Common myeloid progenitor, CD34-positive (primary cell): ENCODE measurements around the gene GPR87.

Source experiments
- CTCF ChIA-PET: fragments of 350-600 bp; sonication (Branson Sonifier 250); formaldehyde crosslinking; loops from one replicate; lab custom pipeline; 2021; ENCODE audit warnings: antibody characterized with exemption; lab: Charles Lee
- POLR2A ChIA-PET: fragments of 350-600 bp; sonication (Branson Sonifier 250); formaldehyde crosslinking; loops from one replicate; lab custom pipeline; 2021; ENCODE audit warnings: antibody characterized with exemption; lab: Charles Lee
- DNase-seq, 3 donors: peaks; one replicate each; pipeline versions ENCODE4 v3.0.0 to v3.0.0-alpha.2; 2013
- H3K27ac ChIP-seq, 2 experiments: 1 replicate in 1 of 2; 2 replicates in 1 of 2; pipeline ENCODE4 v1.7.0; 2013; ENCODE audit warnings: inconsistent platforms in 2 of 2, low read length in 2 of 2, mild to moderate bottlenecking in 2 of 2, low read depth in 1 of 2, moderate library complexity in 1 of 2; ENCODE audit not compliant: severe bottlenecking in 2 of 2, insufficient read depth in 1 of 2, poor library complexity in 1 of 2
- H3K27me3 ChIP-seq, 5 experiments: replicated peaks in 2 of 5; 1 replicate in 3 of 5; 2 replicates in 2 of 5; pipeline versions ENCODE4 v1.6.1 to v1.7.0; 2013; ENCODE audit warnings: low read length in 4 of 5, mild to moderate bottlenecking in 2 of 5, moderate library complexity in 2 of 5, inconsistent platforms in 1 of 5; ENCODE audit not compliant: insufficient read depth in 5 of 5, control insufficient read depth in 4 of 5
- H3K36me3 ChIP-seq, 4 experiments: 1 replicate in 2 of 4; 2 replicates in 2 of 4; pipeline versions ENCODE4 v1.6.1 to v1.7.0; 2013; ENCODE audit warnings: low read length in 3 of 4, control low read depth in 1 of 4, mild to moderate bottlenecking in 1 of 4; ENCODE audit not compliant: control insufficient read depth in 4 of 4, insufficient read depth in 4 of 4
- H3K4me1 ChIP-seq, 4 experiments: 1 replicate in 3 of 4; 2 replicates in 1 of 4; pipeline versions ENCODE4 v1.6.1 to v1.7.1; 2013; ENCODE audit warnings: low read length in 3 of 4, mild to moderate bottlenecking in 3 of 4, control low read depth in 1 of 4, inconsistent platforms in 1 of 4, moderate library complexity in 1 of 4; ENCODE audit not compliant: control insufficient read depth in 4 of 4, insufficient read depth in 4 of 4; ENCODE audit errors: control extremely low read depth in 1 of 4
- H3K4me3 ChIP-seq, 7 experiments: 1 replicate in 4 of 7; 2 replicates in 3 of 7; pipeline versions ENCODE4 v1.5.1 to v1.7.0; 2013; ENCODE audit warnings: mild to moderate bottlenecking in 7 of 7, low read length in 6 of 7, moderate library complexity in 6 of 7, inconsistent platforms in 2 of 7, low read depth in 2 of 7, control low read depth in 1 of 7; ENCODE audit not compliant: insufficient read depth in 4 of 7, control insufficient read depth in 1 of 7; ENCODE audit errors: extremely low read depth in 1 of 7
- H3K9me3 ChIP-seq, 5 experiments: 1 replicate in 4 of 5; 2 replicates in 1 of 5; pipeline versions ENCODE4 v1.6.1 to v1.7.1; 2013; ENCODE audit warnings: low read length in 4 of 5, mild to moderate bottlenecking in 2 of 5, inconsistent platforms in 1 of 5, low read depth in 1 of 5, moderate library complexity in 1 of 5; ENCODE audit not compliant: control insufficient read depth in 4 of 5, insufficient read depth in 2 of 5; ENCODE audit errors: control extremely low read depth in 1 of 5
- WGBS: methylation state at CpG from one replicate; pipeline ENCODE4 v1.1.5; 2013; ENCODE audit not compliant: insufficient coverage; 5-methylcytosine and 5-hydroxymethylcytosine counted together

Gene GPR87

DNA sequence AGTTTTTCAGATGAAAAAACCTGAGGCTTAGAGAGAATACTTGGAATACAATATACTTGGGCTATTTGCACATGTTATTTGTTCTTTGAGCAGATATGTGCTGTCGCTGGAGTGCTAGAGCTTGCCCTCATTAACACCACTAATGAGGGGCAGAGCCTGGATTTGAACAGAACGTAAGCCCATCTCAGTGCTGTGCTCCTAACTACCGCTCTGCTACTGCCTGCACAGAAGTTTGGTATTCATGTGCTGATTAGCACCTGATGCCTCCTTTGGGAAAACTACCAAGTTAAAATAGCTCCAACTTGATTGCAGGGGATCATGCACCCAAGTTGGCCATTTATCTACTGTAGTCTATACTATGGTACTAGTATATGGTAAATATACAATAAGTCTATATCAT lies 3.6 kb downstream of the GPR87 start:
- WGBS = 100% methylated on average over 3 of the region's 3 CpGs
- no peaks in the 10 kb centered on the region for H3K4me1 ChIP-seq
- no peak for DNase-seq
- H3K9me3 ChIP-seq = no peaks in the 10 kb centered on the region
- H3K27ac ChIP-seq = no peak overlapping the region
- H3K27me3 ChIP-seq = no peaks in the 10 kb centered on the region
- H3K36me3 ChIP-seq = peaks cover 0 to 11% (median 4%) of the 10 kb centered on the region in 4 experiments
- no peak overlapping the region for H3K4me3 ChIP-seq
- ChIA-PET CTCF (interaction anchor here (0.8 to 1.7 kb wide), 4 partner anchors 8 to 85 kb away, joined by 3 to 6 read pairs (median 4); no protein-coding TSS in a partner anchor), POLR2A (no interaction called here)

- 100% methylated on average over 2 of the region's 2 CpGs for WGBS
- peaks cover 0 to 3% (median 0%) of the 10 kb centered on the region in 4 experiments for H3K4me1 ChIP-seq
- no peaks in the 10 kb centered on the region for H3K27me3 ChIP-seq
- no peak overlapping the region for H3K27ac ChIP-seq
- CTCF ChIA-PET = interaction anchor here (2.3 kb wide), 1 partner anchor 16 kb away, joined by 6 read pairs; no protein-coding TSS in a partner anchor
- POLR2A ChIA-PET = no interaction called here
- H3K36me3 ChIP-seq = peaks cover 0 to 9% (median 4%) of the 10 kb centered on the region in 4 experiments
- no peak overlapping the region for H3K4me3 ChIP-seq
- no peaks in the 10 kb centered on the region for H3K9me3 ChIP-seq
- DNase-seq = no peak
Observed at GRCh38 chr3:151309566-151309965, 7.1 kb downstream of the GPR87 start.

- CTCF ChIA-PET = interaction anchor here (0.9 to 1.7 kb wide), 3 partner anchors 9 to 121 kb away, joined by 3 to 6 read pairs (median 4); no protein-coding TSS in a partner anchor
- Histone ChIP-seq H3K27ac (no peak overlapping the region), H3K9me3 (no peaks in the 10 kb centered on the region), H3K4me1 (peaks cover 0 to 3% (median 0%) of the 10 kb centered on the region in 4 experiments), H3K27me3 (no peaks in the 10 kb centered on the region), H3K4me3 (no peak overlapping the region), H3K36me3 (peaks cover 0 to 15% (median 6%) of the 10 kb centered on the region in 4 experiments)
- no peak for DNase-seq
- POLR2A ChIA-PET = no interaction called here
- WGBS = no CpG with 5 or more reads among the region's 1 CpG
Observed at GRCh38 chr3:151307583-151308488, 8.8 kb downstream of the GPR87 start.

- no peaks in the 10 kb centered on the region for H3K9me3 ChIP-seq
- POLR2A ChIA-PET = no interaction called here
- CTCF ChIA-PET = interaction anchor here (0.9 to 1.7 kb wide), 4 partner anchors 8 to 120 kb away, joined by 3 to 6 read pairs (median 5); no protein-coding TSS in a partner anchor
Observed at GRCh38 chr3:151307131-151307530, 9.5 kb downstream of the GPR87 start.

DNA sequence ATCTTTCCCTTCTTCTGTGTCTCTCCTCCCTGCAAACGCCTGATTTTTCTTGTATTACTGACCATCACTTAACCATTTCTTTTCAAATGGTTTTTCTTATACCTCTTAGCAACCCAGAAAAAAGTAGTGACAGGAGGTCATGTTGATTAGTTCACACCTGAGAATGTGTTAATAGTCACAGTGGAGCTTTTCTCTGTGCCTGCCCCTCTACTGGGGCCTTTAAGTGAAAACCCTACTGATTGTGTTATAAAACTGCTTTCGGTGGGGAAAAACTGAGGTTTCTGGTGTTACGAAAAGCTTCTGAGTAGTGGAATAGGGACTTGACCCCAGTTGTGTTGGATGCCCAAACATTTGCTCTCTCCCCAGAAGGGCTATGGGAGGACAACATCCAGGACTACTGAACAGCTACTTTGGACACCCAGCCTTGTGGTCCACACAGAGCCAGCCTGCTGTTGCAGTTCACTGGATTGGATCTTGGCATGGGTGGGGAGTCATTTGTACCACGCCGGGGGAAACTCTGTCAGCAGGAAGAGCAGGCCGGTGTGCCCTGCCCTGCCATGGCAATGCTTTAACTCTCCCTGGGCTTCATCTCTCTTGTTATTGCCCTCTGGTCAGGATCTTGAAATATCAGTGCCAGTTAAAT lies 10.3 kb downstream of the GPR87 start:
- peaks cover 0 to 3% (median 0%) of the 10 kb centered on the region in 4 experiments for H3K4me1 ChIP-seq
- H3K9me3 ChIP-seq = no peaks in the 10 kb centered on the region
- no peak overlapping the region for H3K4me3 ChIP-seq
- H3K27me3 ChIP-seq = no peaks in the 10 kb centered on the region
- ChIA-PET CTCF (interaction anchor here (1.7 kb wide), 1 partner anchor 20 kb away, joined by 6 read pairs; no protein-coding TSS in a partner anchor), POLR2A (no interaction called here)
- no peak overlapping the region for H3K27ac ChIP-seq
- WGBS = 96% methylated on average over 5 of the region's 6 CpGs
- H3K36me3 ChIP-seq = peaks cover 0 to 10% (median 4%) of the 10 kb centered on the region in 4 experiments
- no peak for DNase-seq

More at GRCh38 chr3:151307131-151307530, 9.5 kb downstream of the GPR87 start:
- H3K36me3 ChIP-seq = peaks cover 0 to 13% (median 5%) of the 10 kb centered on the region in 4 experiments
- no peak overlapping the region for H3K27ac ChIP-seq
- H3K27me3 ChIP-seq = no peaks in the 10 kb centered on the region
- peaks cover 0 to 3% (median 0%) of the 10 kb centered on the region in 4 experiments for H3K4me1 ChIP-seq
- no peak overlapping the region for H3K4me3 ChIP-seq
- DNase-seq = no peak

DNA sequence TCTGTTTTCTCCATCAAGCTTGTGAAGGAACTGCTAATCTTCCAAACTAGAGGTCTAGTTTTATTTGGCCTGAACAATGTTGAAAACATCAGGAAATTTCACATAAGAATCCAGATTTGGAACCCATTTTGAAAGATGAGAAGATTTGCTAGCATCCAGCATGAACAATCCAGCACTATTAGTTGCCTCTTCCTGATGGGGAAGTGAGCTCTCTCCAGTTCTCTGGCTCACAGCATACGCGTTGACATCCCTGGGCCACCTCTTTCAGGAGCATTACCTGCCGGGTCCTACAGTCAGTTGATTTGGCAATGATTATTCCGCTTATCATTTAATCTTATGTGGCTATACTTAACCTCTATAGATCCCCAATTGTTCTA lies 10.9 kb downstream of the GPR87 start:
- Histone ChIP-seq H3K4me1 (peaks cover 0 to 3% (median 0%) of the 10 kb centered on the region in 4 experiments), H3K4me3 (no peak overlapping the region), H3K9me3 (no peaks in the 10 kb centered on the region), H3K27me3 (no peaks in the 10 kb centered on the region), H3K36me3 (peaks cover 0 to 10% (median 4%) of the 10 kb centered on the region in 4 experiments), H3K27ac (no peak overlapping the region)
- POLR2A ChIA-PET = no interaction called here
- 88% methylated on average over 2 of the region's 4 CpGs for WGBS
- CTCF ChIA-PET = interaction anchor here (0.8 to 1.8 kb wide), 4 partner anchors 8 to 21 kb away, joined by 3 to 6 read pairs (median 4); no protein-coding TSS in a partner anchor
- DNase-seq = no peak
